GM18861 (cell line): Measurements from ENCODE around the gene GRID1.

Experiments
- ATAC-seq: cut with Tn5 transposase; IDR thresholded peaks from one replicate; pipeline ENCODE4 v1.9.1; 2021; ENCODE audit not compliant: unreplicated experiment

The GRID1 gene

DNA sequence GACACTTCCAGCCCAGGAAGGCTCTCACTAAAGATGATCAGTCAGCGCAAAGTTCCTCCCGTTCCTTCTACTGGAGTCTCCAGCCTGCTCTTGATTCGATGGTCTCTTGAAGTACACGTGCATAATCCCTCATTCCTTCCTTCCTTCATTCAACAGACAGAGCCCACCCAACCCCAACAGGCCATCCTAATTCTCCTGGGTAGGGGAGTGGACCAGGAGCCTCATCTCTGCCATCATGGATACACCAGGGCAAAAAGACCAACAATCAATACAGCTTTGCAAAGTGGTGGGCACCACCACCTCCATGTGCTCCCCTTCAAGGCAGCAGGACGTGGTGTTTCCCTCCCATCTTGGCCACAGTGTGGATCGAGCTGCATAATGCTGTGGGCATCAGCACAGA lies 446.3 kb downstream of the GRID1 start:
- no peak for ATAC-seq

- ATAC-seq = no peak
Observed at GRCh38 chr10:85919491-85920021, 447.0 kb downstream of the GRID1 start.

DNA sequence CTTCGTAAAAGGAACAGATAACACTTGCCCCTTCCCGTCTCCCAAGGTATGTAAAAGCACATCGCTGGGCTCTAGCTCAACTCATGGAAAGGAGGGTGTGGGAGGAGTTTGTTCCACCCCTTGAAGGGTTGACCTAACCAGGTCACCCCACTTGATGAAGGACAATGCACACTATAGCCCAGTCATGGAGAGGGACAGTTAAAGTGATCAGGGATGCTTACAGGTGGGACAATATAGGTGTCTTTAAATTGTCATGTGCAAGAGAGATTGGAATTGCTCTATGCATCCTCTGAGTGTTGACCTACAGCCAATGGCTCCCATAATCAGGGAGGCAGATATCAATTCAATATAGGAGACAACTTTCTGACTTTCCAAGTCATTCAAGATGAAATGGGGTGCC lies 448.2 kb downstream of the GRID1 start:
- ATAC-seq = no peak

DNA sequence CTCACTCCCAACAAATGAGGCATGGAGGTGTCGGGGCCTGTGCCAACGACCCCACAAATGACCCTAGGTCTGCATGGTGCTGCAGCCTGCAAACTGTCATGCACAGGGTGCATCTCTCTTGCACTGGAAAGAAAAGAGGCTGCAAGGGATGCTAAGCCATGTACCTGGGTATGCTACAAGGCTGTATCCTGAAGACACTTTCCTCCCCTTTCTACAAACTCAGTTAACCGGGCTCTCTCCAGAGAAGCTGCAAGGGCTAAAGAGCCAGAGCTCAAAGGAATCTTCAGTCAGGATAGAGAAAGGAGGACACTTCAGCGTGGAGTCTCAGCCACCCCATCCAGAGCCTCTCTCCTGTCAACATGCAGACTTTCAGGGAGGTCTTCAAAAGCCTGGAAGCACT lies 449.0 kb downstream of the GRID1 start:
- no peak for ATAC-seq

- ATAC-seq = no peak
Observed at GRCh38 chr10:85916994-85917573, 449.5 kb downstream of the GRID1 start.

- ATAC-seq = no peak
Observed at GRCh38 chr10:85916286-85916685, 450.3 kb downstream of the GRID1 start.

DNA sequence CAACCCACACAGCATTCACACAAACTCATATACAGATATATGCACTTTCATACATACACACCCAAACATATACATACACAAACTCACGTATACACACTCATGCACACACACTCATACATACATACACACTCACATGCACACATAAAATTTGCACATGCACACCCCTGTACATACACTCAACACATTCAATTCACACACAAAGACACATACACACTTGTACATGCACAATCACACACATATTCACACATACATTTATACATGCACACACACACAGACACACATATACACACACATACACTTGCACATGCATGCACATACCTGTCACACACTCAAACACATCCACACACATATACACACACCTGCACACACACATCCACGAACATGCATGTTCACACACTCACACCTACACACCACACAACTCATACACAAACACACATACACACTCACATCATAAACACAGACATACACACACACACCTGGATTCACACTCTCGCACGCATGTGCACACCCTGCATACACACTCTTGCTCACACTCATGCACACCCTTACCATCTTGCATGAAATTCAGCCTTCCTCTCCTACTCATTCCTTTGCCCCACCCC lies 451.2 kb downstream of the GRID1 start:
- ATAC-seq = no peak

- no peak for ATAC-seq
Observed at GRCh38 chr10:85914720-85915119, 451.9 kb downstream of the GRID1 start.

DNA sequence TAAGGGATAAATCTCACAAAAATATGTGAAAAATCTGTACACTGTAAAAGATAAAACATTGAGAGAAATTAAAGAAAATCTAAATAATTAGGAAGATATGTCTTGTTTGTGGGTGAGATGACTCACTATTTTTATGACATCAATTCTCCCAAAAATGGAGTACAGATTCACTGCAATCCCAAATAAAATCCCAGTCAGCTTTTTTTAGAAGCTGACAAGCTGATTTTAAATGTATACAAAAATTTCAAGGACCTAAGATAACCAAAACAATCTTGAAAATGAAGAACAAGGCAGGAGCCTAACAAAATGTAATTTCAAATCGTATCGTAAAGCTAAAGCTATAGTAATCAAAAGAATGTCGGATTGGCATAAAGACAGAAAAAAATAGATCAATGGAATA lies 458.1 kb downstream of the GRID1 start:
- no peak for ATAC-seq

DNA sequence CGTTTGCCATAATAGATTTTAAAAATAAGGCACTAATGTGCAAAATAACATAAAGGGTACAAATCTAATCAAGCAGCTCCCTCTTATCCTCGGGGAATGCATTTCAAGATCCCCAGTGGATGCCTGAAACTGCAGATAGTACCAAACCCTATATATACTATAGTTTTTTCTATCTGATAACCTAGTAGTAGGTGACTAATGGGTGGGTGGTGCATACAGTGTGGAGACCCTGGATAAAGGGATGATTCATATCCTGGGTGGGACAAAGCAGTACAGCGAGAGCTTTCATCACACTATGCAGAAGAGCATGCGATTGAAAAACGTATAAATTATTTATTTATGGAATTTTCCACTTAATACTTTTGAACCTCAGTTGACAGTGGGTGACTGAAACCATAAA lies 464.5 kb downstream of the GRID1 start:
- no peak for ATAC-seq

DNA sequence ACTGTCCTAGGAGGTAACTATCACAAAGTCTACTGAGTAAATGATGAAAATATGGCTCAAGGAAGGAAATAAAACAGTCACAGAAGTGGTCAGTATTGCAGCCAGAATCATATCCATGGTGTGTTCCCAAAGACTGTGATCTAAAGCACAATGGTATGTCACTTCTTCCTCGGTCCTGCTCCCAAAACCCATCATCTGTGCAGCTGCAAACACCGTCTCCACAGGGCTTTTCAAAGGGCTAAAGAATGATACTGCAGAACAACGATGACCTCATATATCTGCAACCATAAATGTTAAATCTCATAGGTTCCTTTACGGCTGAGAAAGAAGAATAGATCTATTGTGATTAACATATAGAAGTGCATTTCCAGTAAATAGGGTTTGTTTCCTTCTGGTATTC lies 465.0 kb downstream of the GRID1 start:
- ATAC-seq = no peak

- no peak for ATAC-seq
Observed at GRCh38 chr10:85900487-85900886, 466.1 kb downstream of the GRID1 start.

- ATAC-seq = no peak
Observed at GRCh38 chr10:85900061-85900460, 466.5 kb downstream of the GRID1 start.

DNA sequence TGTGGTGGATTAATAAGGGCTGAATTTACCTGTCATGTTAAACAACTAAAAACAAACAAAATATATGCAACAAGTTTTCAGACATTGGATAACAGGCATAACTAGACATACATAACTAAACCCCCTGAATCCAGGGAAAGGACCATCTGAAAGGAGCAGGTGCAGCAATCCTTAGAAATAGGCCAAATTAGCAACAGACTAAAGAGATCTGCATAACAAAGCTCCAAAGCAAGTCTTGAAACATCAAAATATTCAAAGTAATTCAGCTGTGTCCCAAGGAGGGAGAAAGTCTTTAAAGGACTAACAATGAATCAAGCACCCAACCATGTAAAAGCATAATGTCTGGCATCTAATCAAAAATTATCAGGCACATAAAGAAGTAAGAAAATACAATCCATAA lies 475.1 kb downstream of the GRID1 start:
- no peak for ATAC-seq

DNA sequence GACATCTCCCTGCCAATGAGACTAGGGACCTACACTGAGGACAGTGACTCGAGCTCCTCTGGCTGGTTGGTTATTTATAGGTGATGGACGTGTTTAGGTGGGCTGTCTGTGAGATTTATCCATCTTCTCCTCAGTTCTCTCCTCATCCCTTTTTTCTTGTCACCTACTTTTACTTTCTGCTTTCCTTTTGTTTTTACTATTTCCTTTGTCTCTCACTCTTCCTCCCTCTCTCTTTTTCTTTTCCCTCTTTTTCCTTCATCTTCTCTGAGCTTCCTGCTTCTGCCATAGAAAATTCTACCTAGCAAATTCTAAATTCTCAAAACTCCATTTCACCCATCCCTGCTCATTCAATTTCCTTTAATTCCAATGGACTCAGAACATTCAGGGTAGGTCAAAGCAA lies 478.0 kb downstream of the GRID1 start:
- no peak for ATAC-seq

DNA sequence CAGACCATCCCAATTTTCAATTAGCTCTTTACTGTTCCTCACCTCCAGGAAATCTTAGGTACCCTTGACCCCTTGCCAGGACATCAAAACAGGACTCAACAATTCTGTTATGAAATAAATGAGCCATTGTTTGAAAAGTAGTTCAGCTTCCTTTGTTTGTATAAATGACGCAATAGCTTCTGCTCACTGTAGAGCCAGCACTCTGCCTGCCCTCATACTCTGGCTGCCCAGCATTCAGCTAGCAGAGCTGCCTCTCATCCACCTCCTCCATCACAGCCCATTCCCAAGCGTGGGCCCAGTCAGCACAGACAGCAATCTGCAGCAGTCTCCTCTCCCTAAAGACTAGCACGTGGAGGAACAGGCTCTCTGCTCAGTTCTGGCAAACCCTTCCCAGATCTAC lies 478.6 kb downstream of the GRID1 start:
- no peak for ATAC-seq

DNA sequence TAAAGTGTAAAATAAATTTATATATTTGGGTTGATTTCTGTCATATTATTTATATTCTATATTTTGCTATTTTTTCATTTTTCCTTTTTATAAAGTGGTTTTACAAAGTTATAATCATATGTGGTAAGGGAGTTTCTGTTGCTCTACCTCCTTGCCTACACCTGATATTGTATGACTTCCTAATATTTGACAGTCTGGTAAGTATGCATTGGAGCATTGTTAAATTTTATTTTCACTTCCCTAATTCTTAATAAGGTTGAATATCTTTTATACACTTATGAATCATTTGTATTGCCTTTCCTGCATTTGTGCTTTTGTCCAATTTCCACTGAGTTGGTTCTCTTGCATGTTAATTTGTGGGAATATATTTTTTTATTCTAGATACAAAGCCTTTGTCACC lies 492.4 kb downstream of the GRID1 start:
- ATAC-seq = no peak

GRCh38 chr10:85873063-85873462 lies 493.5 kb downstream of the GRID1 start:
- no peak for ATAC-seq

DNA sequence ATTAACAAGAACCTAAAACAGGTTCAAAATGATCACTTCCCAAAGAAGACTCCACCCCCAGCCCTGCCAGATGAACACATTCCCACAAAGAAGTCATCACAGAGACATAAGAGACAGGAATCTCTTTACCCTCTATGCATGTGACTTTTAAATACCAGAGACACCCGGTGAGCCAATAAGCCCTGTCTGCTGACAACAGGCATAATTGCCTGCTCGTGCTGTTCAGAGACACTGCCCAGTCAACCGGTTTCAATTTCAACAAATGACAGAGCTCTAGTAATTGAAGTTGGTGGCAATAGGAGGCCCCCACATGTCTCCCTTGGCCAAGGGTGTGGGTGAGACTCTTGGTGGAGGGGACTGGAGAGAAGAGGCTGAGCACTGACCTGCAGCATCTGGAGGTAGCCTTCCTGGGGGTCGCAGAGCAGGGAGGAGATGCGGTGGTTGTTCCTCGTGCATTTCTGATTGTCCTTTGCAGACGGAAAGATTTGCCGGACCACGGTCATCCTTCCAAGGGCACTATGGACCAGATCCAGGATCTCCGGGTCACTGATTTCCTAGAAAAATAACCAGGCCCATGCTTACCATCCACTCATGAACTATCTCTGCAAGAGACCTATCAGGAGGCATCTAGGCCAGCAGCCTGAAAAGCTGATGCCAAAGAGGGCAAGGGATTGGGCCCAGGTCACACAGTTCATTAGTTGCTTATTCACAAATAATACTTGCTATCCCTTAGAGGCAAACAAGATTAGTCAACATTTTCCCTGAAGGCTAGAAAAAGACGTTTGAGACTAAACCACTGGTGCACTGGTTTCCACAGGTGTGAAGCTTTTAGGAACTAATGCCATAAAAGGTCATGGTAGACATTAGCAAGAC lies 497.7 kb downstream of the GRID1 start:
- ATAC-seq = no peak

DNA sequence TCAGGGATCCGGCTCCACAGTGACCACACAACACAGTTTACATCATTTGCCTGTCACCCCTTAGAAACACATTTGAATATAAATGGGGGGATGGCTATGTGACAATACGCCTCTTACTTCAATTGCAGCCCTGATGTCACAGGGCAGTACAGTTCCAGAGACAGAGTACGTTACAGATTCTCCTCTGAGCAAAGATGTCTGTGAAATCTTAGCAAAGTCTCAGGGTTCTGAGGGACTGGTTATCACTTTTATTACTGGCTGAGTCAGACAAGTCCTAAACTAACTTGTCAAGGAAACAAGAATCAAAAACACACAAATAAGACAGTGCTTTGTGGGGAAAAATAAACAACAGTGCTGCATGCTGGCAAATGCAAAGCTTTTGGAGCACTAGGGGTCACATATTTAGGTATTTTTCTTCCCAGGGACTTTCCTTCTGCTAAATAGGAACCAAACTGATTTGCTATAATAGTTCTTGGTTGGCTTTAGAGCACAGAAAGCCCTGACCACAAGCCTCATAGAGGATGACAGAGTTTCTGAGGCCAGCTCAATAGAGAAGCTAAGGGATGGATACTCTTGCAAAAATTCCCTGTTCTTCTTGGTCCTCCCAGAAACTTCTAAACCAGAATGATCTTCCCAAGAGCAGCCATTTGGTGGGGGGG lies 501.6 kb downstream of the GRID1 start:
- no peak for ATAC-seq

DNA sequence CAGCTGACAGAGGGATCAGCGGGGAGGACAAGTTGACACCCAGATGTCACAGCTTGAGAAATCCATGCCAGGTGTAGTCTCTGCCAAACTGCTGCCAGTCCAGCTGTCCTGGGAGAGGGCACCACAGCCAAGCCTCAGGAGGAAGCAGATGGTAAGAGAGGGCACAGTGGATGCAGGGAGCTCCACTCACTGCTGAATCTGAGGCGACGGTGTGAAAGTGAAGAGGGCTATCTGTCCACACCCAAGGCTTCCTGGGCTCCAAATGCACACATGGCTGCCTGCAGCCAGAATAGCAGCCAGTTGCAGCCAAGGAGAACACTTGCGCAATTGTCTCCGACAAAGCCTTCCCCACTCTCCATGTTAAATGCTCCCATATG lies 502.4 kb downstream of the GRID1 start:
- no peak for ATAC-seq
